ENCODE results near the gene C4BPB.

The C4BPB gene

DNA sequence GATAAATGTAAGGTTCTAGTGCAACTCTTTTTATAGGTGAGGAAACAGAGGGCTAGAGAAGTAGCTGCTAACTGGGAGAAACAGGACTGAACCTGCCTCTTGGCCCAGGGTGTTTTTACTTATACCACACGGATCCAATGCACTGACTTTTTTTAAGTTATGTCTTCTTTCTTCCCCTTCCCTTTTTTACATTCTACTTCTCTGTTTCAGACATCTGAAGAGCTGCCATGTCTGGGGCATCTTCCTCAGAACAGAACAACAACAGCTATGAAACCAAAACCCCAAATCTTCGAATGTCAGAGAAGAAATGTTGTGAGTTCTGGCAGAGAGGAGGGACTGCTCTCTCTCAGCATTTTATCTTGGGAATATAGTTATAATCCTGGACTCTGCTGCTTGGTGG lies 34.2 kb upstream of the C4BPB start:
- Mint-ChIP-seq H3K4me1 (peaks cover 31% of the 10 kb centered on the region), H3K27ac (no peak overlapping the region), H3K9me3 (no peaks in the 10 kb centered on the region), H3K36me3 (peaks cover 8% of the 10 kb centered on the region), H3K4me3 (peak overlapping the region; percentile 94)
- no peak for ATAC-seq
- no peak for DNase-seq (ENCODE audit: low spot score in 2 of 2)

DNA sequence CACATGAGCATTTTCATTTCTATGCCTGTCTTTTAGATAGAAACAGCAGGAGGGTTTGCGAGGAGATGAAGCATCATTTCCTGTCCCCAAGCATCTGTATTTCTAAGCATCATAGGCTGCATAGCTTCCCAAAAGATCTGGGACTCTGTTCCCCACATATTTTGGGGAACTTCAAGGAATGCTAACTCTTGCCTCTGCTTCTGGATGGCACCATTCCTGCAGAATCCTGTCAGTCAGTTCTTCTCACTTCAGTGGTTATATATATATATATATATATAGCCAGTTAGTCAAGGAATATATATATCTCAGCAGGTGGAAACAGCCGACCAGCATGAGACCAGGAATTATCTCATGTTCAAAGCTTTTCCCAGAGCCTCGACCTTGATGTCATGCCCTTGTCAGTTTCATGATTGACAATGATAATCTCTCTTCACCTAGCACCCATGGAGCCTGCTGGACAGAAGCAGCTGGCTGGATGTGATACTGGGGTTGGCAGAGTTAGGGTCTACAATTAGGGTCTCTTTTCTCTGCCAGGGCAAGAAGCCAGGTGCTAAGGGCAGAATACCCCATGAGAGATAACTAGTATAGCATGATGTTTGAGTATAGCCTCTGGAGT lies 33.2 kb upstream of the C4BPB start:
- ATAC-seq (no peak), DNase-seq (ENCODE audit: low spot score in 2 of 2) (no peak)
- Mint-ChIP-seq H3K4me3 (no peak overlapping the region), H3K9me3 (no peaks in the 10 kb centered on the region), H3K4me1 (peaks cover 24% of the 10 kb centered on the region), H3K27ac (no peak overlapping the region), H3K36me3 (no peaks in the 10 kb centered on the region)

DNA sequence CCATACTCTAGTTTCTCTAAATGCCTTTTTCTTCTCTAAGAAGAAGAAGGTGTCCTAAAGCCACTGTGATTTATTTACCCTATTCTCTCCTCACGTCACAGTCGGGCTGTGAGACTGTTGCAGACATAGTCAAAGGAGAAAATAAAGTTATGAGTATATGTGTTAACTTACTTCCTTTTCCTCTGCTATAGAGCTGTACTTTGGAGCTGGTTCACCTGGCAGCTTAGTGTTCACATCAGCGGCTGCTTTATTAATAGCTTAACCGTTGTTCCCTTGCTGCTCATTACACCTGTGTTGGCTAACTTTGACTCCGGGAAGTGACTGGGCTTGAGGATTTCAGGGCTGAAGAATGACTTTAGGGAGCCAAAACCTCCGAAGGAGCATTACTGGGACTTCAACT lies 32.0 kb upstream of the C4BPB start:
- DNase-seq (ENCODE audit: low spot score in 2 of 2), result no peak
- no peaks in the 10 kb centered on the region for H3K36me3 Mint-ChIP-seq
- no peak for ATAC-seq
- H3K9me3 Mint-ChIP-seq, result no peaks in the 10 kb centered on the region
- no peak overlapping the region for H3K27ac Mint-ChIP-seq
- H3K4me3 Mint-ChIP-seq, result no peak overlapping the region
- H3K4me1 Mint-ChIP-seq, result peaks cover 15% of the 10 kb centered on the region

DNA sequence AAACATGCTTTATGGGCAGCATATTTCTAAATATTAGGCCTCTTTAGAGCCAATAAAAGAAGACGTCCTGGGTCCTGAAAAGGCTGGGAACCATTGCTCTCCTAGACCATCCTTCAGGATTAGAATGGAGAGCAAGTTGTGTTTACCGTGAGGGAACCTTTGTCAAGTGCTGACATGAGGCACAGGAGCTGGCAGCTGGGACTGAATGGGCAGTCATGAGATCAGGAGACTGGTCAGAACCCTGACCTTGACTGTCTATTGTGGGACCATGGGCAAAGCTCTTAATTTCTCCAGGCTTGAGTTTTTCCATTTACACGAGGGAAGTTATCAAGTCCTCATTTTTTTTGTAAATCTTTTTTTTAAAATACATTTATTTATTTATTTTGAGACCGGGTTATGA lies 30.4 kb upstream of the C4BPB start:
- DNase-seq (ENCODE audit: low spot score in 2 of 2), result no peak
- no peak for ATAC-seq
- H3K36me3 Mint-ChIP-seq, result no peaks in the 10 kb centered on the region

DNA sequence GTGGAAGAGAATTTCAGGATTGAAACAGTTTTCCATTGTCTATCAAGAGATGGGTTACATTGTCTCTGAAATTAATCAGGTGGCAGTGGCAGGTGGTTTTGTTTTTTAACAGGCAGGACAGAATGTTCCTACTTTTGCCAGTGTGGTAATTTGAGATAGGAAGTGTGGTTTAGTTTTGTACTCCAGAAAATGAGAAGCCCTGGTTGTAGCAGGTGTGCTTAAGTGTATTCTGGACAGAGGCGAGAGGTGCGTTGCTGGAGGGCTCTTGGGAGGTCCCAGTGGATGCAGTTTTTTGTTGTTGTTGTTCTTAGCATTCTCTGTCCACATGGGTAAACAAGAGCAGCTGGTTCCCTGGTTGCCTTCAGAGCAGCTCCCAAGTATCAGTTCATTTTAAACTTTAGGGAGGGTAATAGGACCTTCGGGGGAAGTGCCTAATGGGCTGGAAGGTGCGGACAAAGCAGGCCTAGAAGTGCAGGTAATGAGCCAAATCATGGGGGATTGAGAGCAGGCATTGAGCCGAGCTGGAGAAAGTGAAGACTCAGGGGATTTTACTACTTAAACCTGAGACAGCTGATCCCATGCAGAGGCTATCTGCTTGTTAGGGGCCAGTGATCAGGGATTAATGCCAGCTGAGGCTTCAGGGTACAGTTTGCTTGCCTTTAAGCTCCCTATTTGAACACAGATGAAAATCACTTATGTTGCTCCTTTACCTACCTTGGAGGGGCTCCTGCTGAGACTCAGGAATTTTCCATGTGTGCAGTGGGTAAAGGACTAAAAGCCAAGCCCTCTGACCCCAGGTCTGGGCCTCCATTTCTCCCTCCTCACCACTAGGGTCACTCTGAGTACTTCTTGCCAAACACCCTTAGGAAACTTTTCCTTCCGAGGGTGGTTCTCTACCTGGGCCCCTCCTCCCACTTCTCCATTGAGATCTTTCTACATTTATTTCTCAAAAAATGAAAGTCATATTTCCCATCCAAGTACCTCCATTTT lies 29.5 kb upstream of the C4BPB start:
- no peak for DNase-seq (ENCODE audit: low spot score in 2 of 2)
- H3K27ac Mint-ChIP-seq, result no peak overlapping the region

More for the DNA sequence above, 30.4 kb upstream of the C4BPB start:
- no peak overlapping the region for H3K27ac Mint-ChIP-seq
- H3K9me3 Mint-ChIP-seq, result no peaks in the 10 kb centered on the region
- H3K4me1 Mint-ChIP-seq, result peaks cover 3% of the 10 kb centered on the region
- no peak overlapping the region for H3K4me3 Mint-ChIP-seq

DNA sequence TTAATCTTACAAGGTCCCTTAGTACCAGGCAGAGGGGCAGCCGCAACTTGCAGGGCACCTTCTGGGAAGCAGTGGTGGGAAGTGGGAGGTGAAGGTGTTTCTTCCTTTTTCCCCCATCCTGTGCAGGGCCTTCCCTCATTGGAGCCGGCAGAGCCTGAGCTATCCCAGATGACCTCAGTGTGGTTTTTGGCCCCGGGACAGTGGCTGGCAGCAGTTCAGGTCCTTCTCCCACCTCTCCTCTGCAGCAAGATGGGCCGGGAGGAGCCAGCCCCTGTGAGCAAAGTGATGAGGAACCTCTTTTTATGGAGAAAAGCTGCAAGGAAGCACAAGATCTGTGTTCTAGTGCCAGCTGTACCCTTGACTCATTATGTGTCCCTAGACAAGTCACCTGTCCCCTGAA lies 28.8 kb upstream of the C4BPB start:
- H3K36me3 Mint-ChIP-seq, result no peaks in the 10 kb centered on the region
- no peak overlapping the region for H3K4me3 Mint-ChIP-seq
- ATAC-seq, result no peak
- DNase-seq (ENCODE audit: low spot score in 2 of 2), result no peak
- H3K27ac Mint-ChIP-seq, result no peak overlapping the region
- H3K4me1 Mint-ChIP-seq, result no peaks in the 10 kb centered on the region
- no peaks in the 10 kb centered on the region for H3K9me3 Mint-ChIP-seq

More for the DNA sequence above, 29.5 kb upstream of the C4BPB start:
- H3K4me1 Mint-ChIP-seq, result no peaks in the 10 kb centered on the region
- no peaks in the 10 kb centered on the region for H3K36me3 Mint-ChIP-seq
- ATAC-seq, result no peak
- no peaks in the 10 kb centered on the region for H3K9me3 Mint-ChIP-seq
- H3K4me3 Mint-ChIP-seq, result no peak overlapping the region

DNA sequence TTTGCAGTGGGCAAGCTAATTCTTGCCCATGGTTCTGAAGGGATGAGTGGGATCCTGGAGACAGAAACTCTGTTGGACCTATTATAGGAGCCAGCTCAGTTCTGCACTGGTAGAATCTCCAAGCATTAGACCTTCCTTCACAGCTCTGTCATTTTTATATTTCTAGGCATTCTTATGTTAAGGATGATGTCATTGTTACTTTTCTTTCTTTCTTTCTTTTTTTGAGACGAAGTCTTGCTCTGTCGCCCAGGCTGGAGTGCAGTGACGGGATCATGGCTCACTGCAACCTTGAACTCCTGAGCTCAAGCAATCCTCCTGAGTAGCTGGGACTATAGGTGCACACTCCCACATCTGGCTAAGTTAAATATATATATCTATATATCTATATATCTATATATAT lies 28.1 kb upstream of the C4BPB start:
- no peak for ATAC-seq
- Mint-ChIP-seq H3K27ac (no peak overlapping the region), H3K9me3 (no peaks in the 10 kb centered on the region), H3K4me3 (no peak overlapping the region), H3K4me1 (no peaks in the 10 kb centered on the region), H3K36me3 (no peaks in the 10 kb centered on the region)
- DNase-seq (ENCODE audit: low spot score in 2 of 2), result no peak

DNA sequence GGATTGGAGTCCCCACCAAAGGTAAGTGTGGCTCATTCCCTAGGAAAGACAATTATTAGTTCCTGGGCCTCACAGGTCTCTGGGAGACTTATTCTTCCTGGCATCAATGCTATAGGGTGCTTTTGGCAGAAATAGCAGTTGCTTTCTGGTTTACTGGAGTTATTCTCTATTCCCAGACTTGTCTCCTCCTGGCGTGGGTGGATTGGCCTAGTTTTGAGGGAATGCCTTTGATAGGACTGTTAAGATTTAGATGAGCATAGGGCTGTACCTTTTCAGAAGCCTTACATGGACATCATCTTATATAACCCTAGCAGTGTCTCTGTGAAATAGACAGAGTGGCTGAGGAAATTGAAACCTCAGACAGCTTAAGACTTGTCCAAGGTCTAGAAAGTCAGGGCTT lies 26.6 kb upstream of the C4BPB start:
- DNase-seq (ENCODE audit: low spot score in 2 of 2), result no peak
- Mint-ChIP-seq H3K36me3 (no peaks in the 10 kb centered on the region), H3K4me3 (no peak overlapping the region), H3K9me3 (no peaks in the 10 kb centered on the region), H3K27ac (no peak overlapping the region), H3K4me1 (no peaks in the 10 kb centered on the region)
- no peak for ATAC-seq

DNA sequence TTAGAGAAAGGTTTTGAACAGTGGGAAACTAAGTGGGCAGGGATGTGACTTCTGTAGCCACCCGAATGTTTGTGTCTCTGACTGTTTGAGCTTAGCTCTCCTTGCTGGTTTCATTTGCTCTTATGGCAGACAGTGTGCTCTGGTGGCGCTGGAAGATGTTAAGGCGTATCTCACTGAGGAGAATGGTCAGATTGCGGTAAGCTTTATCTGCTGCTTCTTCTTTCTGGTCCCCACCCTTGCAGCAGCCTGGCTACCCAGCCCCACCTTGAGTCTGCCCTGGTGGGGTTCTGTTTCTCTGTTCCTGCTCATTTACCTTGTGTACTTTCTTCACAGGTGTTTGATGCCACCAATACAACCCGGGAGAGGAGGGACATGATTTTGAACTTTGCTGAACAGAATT lies 25.6 kb upstream of the C4BPB start:
- DNase-seq (ENCODE audit: low spot score in 2 of 2) (peak in 1 of 2 donors; percentile 18), ATAC-seq (no peak)
- H3K27ac Mint-ChIP-seq, result no peak overlapping the region
- no peaks in the 10 kb centered on the region for H3K4me1 Mint-ChIP-seq
- no peaks in the 10 kb centered on the region for H3K36me3 Mint-ChIP-seq
- H3K9me3 Mint-ChIP-seq, result no peaks in the 10 kb centered on the region
- H3K4me3 Mint-ChIP-seq, result no peak overlapping the region

DNA sequence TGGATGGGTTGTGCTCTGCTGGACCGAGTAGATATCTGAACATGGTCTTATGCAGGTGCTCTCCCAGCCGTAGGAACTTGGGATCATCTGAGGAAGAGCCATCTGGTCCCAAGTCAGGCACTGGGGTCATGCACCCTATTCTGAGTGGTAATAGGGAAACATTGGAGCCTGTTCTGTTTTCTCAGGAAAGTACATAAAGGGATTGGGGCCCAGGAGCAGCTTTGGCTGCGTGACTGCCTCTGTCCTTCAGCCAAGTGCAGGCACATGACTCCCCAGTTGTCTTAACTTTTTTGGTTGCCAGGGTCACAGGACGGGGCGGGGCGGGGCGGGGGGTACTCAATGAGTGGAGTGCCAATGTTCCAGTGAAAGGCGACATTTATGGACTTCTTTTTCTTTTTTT lies 24.1 kb upstream of the C4BPB start:
- Mint-ChIP-seq H3K4me1 (peaks cover 7% of the 10 kb centered on the region), H3K36me3 (no peaks in the 10 kb centered on the region), H3K27ac (no peak overlapping the region), H3K9me3 (no peaks in the 10 kb centered on the region), H3K4me3 (no peak overlapping the region)
- no peak for ATAC-seq
- DNase-seq (ENCODE audit: low spot score in 2 of 2), result peak in 1 of 2 donors; percentile 29

DNA sequence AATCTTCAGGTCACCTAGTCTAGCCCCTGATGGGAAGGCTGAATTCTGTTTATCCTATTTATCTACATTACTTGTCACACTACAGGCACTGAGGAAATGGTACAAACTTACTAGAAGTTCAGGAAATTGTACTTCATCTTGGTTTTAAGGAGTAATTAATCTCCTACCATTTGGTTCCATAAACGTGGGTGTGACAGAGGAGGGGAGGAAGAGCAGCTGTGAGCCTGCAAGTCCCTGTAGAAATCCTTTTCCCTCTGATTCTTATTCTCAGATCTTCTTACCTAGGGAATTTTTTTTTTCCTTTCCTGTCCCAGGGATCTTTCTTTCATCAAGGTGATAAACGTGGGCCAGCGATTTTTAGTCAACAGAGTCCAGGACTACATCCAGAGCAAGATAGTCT lies 21.5 kb upstream of the C4BPB start:
- Mint-ChIP-seq H3K4me1 (peaks cover 23% of the 10 kb centered on the region), H3K9me3 (no peaks in the 10 kb centered on the region), H3K27ac (no peak overlapping the region), H3K36me3 (no peaks in the 10 kb centered on the region), H3K4me3 (no peak overlapping the region)
- ATAC-seq, result no peak
- no peak for DNase-seq (ENCODE audit: low spot score in 2 of 2)

DNA sequence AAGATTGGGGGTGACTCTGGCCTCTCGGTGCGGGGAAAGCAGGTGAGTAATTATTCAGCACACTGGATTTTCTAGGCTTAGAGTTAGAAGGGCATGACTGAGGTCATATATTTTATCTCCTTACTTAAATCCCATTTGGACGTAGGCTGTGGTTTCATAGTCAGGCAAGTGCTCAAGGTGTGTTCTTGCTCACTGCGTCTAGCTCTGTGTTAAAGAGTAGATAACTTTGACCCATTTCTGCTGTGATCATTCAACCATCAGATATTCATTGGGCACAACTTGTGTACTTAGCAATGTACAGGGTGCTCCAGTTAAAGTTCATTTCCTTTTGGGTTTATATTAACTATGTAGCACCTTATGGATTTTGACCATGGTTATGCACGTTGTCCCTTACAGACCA lies 21.0 kb upstream of the C4BPB start:
- Mint-ChIP-seq H3K4me3 (no peak overlapping the region), H3K27ac (no peak overlapping the region), H3K4me1 (peaks cover 23% of the 10 kb centered on the region), H3K36me3 (no peaks in the 10 kb centered on the region), H3K9me3 (no peaks in the 10 kb centered on the region)
- DNase-seq (ENCODE audit: low spot score in 2 of 2) (no peak), ATAC-seq (no peak)

DNA sequence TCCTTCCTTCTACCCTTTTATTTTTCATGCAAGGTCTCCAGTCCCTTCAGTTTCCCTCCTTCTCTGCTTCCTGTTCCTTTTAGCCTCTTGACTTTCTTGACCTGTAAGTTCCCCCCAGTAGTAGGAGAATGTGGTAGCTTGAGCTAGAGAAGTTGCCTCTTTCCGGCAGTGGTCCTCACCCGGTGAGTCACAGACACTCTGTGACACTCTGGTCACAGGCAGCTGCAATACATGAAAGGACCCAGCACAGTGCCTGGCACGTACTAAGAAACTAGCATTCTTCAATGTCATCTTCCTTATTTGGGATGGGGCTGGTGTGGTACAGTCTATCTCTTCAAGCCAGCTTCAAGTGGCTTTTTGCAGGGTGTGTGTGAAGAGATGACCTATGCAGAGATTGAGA lies 19.6 kb upstream of the C4BPB start:
- H3K36me3 Mint-ChIP-seq, result no peaks in the 10 kb centered on the region
- ATAC-seq (peak; percentile 54), DNase-seq (ENCODE audit: low spot score in 2 of 2) (peak in 1 of 2 donors; percentile 41)
- H3K9me3 Mint-ChIP-seq, result no peaks in the 10 kb centered on the region
- no peak overlapping the region for H3K27ac Mint-ChIP-seq
- no peak overlapping the region for H3K4me3 Mint-ChIP-seq
- peaks cover 23% of the 10 kb centered on the region for H3K4me1 Mint-ChIP-seq

DNA sequence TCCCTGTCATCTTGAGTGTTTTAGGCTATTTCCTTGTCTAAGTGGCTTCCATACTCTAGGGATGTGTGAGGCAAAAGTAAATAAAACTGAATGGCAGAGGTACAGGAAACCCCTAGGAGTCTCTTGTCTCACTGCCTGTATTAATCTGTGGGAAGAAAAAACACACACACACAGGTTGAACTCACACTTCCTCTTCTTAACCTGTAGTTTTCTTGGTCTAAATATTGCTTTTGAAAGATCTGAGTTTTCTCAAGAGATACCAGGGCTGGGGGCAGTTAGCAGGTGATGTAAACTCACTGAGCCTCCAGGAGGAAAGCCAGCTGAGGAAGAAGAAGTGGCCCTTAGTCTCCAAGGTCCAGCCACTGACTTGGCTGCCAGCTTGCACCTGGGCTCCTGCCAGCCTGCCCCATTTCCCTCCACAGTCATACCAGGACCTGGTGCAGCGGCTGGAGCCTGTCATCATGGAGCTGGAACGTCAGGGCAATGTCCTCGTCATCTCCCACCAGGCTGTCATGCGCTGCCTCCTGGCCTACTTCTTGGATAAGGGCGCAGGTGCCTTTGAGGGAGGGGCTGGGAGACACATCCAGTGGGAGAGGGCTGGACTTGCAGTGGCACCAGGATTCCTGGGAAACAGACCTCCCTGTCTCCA lies 18.7 kb upstream of the C4BPB start:
- H3K4me3 Mint-ChIP-seq, result no peak overlapping the region
- peaks cover 23% of the 10 kb centered on the region for H3K4me1 Mint-ChIP-seq
- no peaks in the 10 kb centered on the region for H3K9me3 Mint-ChIP-seq
- no peak for DNase-seq (ENCODE audit: low spot score in 2 of 2)
- no peak for ATAC-seq
- H3K36me3 Mint-ChIP-seq, result no peaks in the 10 kb centered on the region
- no peak overlapping the region for H3K27ac Mint-ChIP-seq

DNA sequence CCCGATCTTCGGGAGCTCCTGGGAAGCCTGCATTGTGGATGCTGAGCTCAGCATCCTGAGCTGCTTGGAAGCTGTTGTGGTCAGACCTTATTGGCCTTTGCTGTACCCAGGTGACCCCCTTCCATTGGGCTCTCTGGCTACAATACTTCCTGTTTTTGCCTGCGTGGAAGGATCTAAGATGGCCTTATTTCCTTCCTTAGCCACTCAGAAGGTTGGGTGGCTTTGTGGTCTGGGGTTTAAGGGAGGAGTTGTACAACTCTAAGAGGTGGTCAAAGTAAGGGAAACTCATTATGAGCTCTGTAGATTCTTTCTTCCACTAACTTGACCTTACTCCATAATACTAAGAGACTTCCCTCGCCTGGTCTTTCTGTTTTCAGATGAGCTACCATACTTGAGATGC lies 17.8 kb upstream of the C4BPB start:
- DNase-seq (ENCODE audit: low spot score in 2 of 2), result peak in 1 of 2 donors; percentile 42
- ATAC-seq, result peak; percentile 61
- H3K9me3 Mint-ChIP-seq, result no peaks in the 10 kb centered on the region
- H3K36me3 Mint-ChIP-seq, result no peaks in the 10 kb centered on the region
- peak overlapping the region; percentile 61 for H3K27ac Mint-ChIP-seq
- H3K4me1 Mint-ChIP-seq, result peaks cover 23% of the 10 kb centered on the region
- H3K4me3 Mint-ChIP-seq, result no peak overlapping the region

Data from stimulated activated effector memory CD8-positive, alpha-beta T cell treated with anti-CD3 and anti-CD28 coated beads, Interleukin-12 subunit alpha, Interleukin-12 subunit beta, amount 100 ng/mL, for 72 hours (primary cell).